ENCODE results near the gene LAMB1. TPM values are rescaled to one million over a fixed set of nuclear protein-coding genes. Genes with fewer than 3 reads are reported as not detected.

LAMB1 gene
- total and polyA plus RNA-seq, 2 experiments from 2014 or later = 284 to 323 TPM

DNA sequence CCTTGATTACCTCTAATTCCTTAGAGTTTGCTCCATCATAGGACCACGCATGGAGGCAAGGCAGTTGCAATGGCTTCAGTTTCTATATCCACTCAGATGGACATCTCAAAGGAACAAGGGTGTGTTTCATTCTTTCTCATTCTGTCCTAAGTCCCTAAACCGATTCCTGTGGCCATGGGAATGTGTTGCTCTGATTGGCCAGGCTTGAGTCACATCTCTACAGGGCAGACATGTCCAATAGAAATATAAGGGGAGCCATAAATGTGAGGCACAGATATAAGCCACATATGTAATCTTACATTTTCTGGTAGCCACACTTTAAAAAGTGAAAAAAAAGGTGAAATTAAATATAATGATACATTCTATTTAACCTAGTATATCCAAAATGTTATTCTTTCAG lies 128.8 kb downstream of the LAMB1 start:
- no peak overlapping the region for H3K27ac ChIP-seq
- H3K79me2 ChIP-seq = no peaks in the 10 kb centered on the region
- H3K4me3 ChIP-seq = no peak overlapping the region
- H3K27me3 ChIP-seq = peaks cover 4% of the 10 kb centered on the region
- DNase-seq (ENCODE audit: low spot score) = no peak
- H2AFZ ChIP-seq = no peak overlapping the region
- no peaks in the 10 kb centered on the region for H3K4me1 ChIP-seq (ENCODE audit: insufficient read depth)
- 89% methylated on average over 2 of the region's 2 CpGs for WGBS (ENCODE audit: low lambda C conversion rate, missing lambda C conversion rate)
- no peaks in the 10 kb centered on the region for H3K9me2 ChIP-seq (replicated peaks; ENCODE audit: insufficient read depth)
- no peak overlapping the region for H3K4me2 ChIP-seq
- H3K9me3 ChIP-seq (ENCODE audit: low read depth) = no peaks in the 10 kb centered on the region
- TF ChIP-seq EZH2 (IDR thresholded peaks at IDR 0.05; ENCODE audit: borderline replicate concordance) (no peak), EZH2phosphoT487 (IDR thresholded peaks at IDR 0.05; ENCODE audit: low read depth, severe bottlenecking, unreplicated experiment) (no peak)
- TF ChIP-seq, protein P1, sequence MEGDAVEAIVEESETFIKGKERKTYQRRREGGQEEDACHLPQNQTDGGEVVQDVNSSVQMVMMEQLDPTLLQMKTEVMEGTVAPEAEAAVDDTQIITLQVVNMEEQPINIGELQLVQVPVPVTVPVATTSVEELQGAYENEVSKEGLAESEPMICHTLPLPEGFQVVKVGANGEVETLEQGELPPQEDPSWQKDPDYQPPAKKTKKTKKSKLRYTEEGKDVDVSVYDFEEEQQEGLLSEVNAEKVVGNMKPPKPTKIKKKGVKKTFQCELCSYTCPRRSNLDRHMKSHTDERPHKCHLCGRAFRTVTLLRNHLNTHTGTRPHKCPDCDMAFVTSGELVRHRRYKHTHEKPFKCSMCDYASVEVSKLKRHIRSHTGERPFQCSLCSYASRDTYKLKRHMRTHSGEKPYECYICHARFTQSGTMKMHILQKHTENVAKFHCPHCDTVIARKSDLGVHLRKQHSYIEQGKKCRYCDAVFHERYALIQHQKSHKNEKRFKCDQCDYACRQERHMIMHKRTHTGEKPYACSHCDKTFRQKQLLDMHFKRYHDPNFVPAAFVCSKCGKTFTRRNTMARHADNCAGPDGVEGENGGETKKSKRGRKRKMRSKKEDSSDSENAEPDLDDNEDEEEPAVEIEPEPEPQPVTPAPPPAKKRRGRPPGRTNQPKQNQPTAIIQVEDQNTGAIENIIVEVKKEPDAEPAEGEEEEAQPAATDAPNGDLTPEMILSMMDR (IDR thresholded peaks at IDR 0.05; ENCODE audit: poor library complexity) = no peak
- H4K20me1 ChIP-seq (ENCODE audit: insufficient read depth, poor library complexity, severe bottlenecking) = no peaks in the 10 kb centered on the region
- no peaks in the 10 kb centered on the region for H3K36me3 ChIP-seq (replicated peaks; ENCODE audit: insufficient read depth, low read depth)

Small RNAs within 50 kb of the gene (small RNA-seq; reads per million reads assigned to genes)
- not detected for gene RF00012

Other genes starting within 250 kb of the LAMB1 start
- gene SLC26A3, start 199.9 kb downstream of the LAMB1 start, total RNA-seq = 14.2 and 18.1 TPM in 2 replicates
- gene SLC26A3, start 199.9 kb downstream of the LAMB1 start, polyA plus RNA-seq = 4.2 and 8.1 TPM in 2 replicates
- gene DLD, start 112.0 kb downstream of the LAMB1 start, total RNA-seq = 125 and 129 TPM in 2 replicates
- gene DLD, start 112.0 kb downstream of the LAMB1 start, polyA plus RNA-seq = 84.9 and 96.0 TPM in 2 replicates
- 1.3 and 1.9 TPM in 2 replicates for gene LAMB4, start 127.2 kb upstream of the LAMB1 start, total RNA-seq
- 1.3 and 3.1 TPM in 2 replicates for gene LAMB4, start 127.2 kb upstream of the LAMB1 start, polyA plus RNA-seq